OCI-LY1 (cell line): ENCODE data around the gene ATP8A2.
"Not testable (repeated sequence)": the region's sequence is repeated elsewhere in the genome, so short reads cannot be mapped to it uniquely, and the experiment has no call there.

Source experiments
- H2AFZ ChIP-seq: fragments of 200-600 bp; sonication (generic), shearing (Covaris generic); 2 replicates; pipeline ENCODE4 v1.6.0; 2014; ENCODE audit warnings: antibody characterized with exemption, mild to moderate bottlenecking, low read length
- H3F3A ChIP-seq: fragments of 200-600 bp; sonication (generic), shearing (Covaris generic); 2 replicates; pipeline ENCODE4 v1.6.0; 2014; ENCODE audit warnings: mild to moderate bottlenecking, antibody characterized with exemption, low read length, moderate library complexity; ENCODE audit not compliant: insufficient read depth
- H3K27ac ChIP-seq: fragments of 200-600 bp; sonication (generic); 2 replicates; pipeline ENCODE4 v1.5.1; 2014; ENCODE audit warnings: low read length, mixed run types, mild to moderate bottlenecking, low read depth; ENCODE audit not compliant: poor library complexity, severe bottlenecking
- H3K27me3 ChIP-seq: fragments of 200-600 bp; sonication (generic); 2 replicates; pipeline ENCODE4 v1.6.0; 2014; ENCODE audit warnings: antibody characterized with exemption, mild to moderate bottlenecking, low read length, moderate library complexity; ENCODE audit not compliant: insufficient read depth
- H3K36me3 ChIP-seq: fragments of 200-600 bp; sonication (generic); 2 replicates; pipeline ENCODE4 v1.6.1; 2014; ENCODE audit warnings: mild to moderate bottlenecking, antibody characterized with exemption, low read length, moderate library complexity, mixed read lengths; ENCODE audit not compliant: insufficient read depth
- H3K4me1 ChIP-seq: fragments of 200-600 bp; sonication (generic); 2 replicates; pipeline ENCODE4 v1.5.1; 2014; ENCODE audit warnings: mild to moderate bottlenecking, low read length, moderate library complexity; ENCODE audit not compliant: insufficient read depth, severe bottlenecking
- H3K4me2 ChIP-seq: fragments of 200-600 bp; sonication (generic), shearing (Covaris generic); 2 replicates; pipeline ENCODE4 v1.6.1; 2014; ENCODE audit warnings: low read length
- H3K4me3 ChIP-seq: fragments of 200-600 bp; sonication (generic); 2 replicates; pipeline ENCODE4 v1.5.1; 2014; ENCODE audit warnings: low read length, low read depth, mild to moderate bottlenecking, mixed read lengths; ENCODE audit not compliant: poor library complexity, severe bottlenecking
- H3K79me2 ChIP-seq: fragments of 200-600 bp; shearing (Covaris generic); 2 replicates; pipeline ENCODE4 v1.6.1; 2016; ENCODE audit warnings: mixed run types, low read length, mixed read lengths; ENCODE audit not compliant: insufficient read depth
- H3K9ac ChIP-seq: fragments of 200-600 bp; sonication (generic), shearing (Covaris generic); 2 replicates; pipeline ENCODE4 v1.6.1; 2014; ENCODE audit warnings: mild to moderate bottlenecking, low read length, mixed read lengths
- H3K9me2 ChIP-seq: fragments of 200-600 bp; sonication (generic), shearing (Covaris generic); 2 replicates; pipeline ENCODE4 v1.6.1; 2014; ENCODE audit warnings: low read depth, mild to moderate bottlenecking, low read length, mixed read lengths
- H3K9me3 ChIP-seq: fragments of 200-600 bp; shearing (Covaris generic); 2 replicates; pipeline ENCODE4 v1.6.1; 2014; ENCODE audit warnings: low read length, mixed read lengths
- H4K20me1 ChIP-seq: fragments of 200-600 bp; sonication (generic), shearing (Covaris generic); 2 replicates; pipeline ENCODE4 v1.6.0; 2016; ENCODE audit warnings: mild to moderate bottlenecking, low read length; ENCODE audit not compliant: insufficient read depth
- EZH2 ChIP-seq: fragments of 200-600 bp; sonication (generic), shearing (Covaris generic); IDR thresholded peaks from 2 replicates; pipeline ENCODE4 v1.8.0; 2017; ENCODE audit warnings: borderline replicate concordance, mixed run types, mild to moderate bottlenecking, antibody characterized with exemption, low read length, moderate library complexity, mixed read lengths
- TF ChIP-seq, protein P1 (sequence below): fragments of 200-600 bp; sonication (generic), shearing (Covaris generic); IDR thresholded peaks from 2 replicates; pipeline ENCODE4 v1.5.1; 2017; ENCODE audit warnings: mild to moderate bottlenecking, antibody characterized with exemption, low read length, moderate library complexity, mixed read lengths

The ATP8A2 gene

DNA sequence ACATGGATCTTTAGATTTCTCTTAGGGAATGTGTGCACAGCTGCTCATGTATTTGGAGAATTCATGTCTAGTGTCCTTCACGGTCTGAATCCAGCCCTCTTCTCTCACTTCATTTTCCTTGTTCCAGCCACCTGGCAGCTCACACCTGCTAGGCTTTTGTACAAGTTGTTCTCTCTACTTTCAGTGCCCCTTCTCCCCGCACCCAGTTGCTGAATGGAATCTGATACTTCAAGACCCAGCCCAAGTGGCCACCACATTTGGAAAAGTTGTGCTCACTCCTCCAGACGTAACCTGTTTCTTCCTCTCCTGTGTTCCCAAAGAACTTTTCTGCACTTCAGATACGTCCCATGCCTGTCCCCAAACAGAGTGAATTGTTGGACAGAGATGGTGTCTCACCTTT is 444.5 kb downstream of the ATP8A2 start:
- H3K36me3 ChIP-seq = no peaks in the 10 kb centered on the region
- H3F3A ChIP-seq = no peaks in the 10 kb centered on the region
- no peak overlapping the region for H2AFZ ChIP-seq
- H3K4me2 ChIP-seq = no peak overlapping the region
- no peak overlapping the region for H3K9ac ChIP-seq
- peaks cover 3% of the 10 kb centered on the region; the same call in 1 of the 2 replicates for H3K9me3 ChIP-seq
- H3K4me1 ChIP-seq = no peaks in the 10 kb centered on the region
- H3K79me2 ChIP-seq = no peaks in the 10 kb centered on the region
- no peak overlapping the region for H3K4me3 ChIP-seq
- H3K27me3 ChIP-seq = no peaks in the 10 kb centered on the region
- H4K20me1 ChIP-seq = no peaks in the 10 kb centered on the region
- no peaks in the 10 kb centered on the region for H3K9me2 ChIP-seq
- no peak overlapping the region for H3K27ac ChIP-seq
- TF ChIP-seq EZH2 = no peak
- TF ChIP-seq, protein P1, sequence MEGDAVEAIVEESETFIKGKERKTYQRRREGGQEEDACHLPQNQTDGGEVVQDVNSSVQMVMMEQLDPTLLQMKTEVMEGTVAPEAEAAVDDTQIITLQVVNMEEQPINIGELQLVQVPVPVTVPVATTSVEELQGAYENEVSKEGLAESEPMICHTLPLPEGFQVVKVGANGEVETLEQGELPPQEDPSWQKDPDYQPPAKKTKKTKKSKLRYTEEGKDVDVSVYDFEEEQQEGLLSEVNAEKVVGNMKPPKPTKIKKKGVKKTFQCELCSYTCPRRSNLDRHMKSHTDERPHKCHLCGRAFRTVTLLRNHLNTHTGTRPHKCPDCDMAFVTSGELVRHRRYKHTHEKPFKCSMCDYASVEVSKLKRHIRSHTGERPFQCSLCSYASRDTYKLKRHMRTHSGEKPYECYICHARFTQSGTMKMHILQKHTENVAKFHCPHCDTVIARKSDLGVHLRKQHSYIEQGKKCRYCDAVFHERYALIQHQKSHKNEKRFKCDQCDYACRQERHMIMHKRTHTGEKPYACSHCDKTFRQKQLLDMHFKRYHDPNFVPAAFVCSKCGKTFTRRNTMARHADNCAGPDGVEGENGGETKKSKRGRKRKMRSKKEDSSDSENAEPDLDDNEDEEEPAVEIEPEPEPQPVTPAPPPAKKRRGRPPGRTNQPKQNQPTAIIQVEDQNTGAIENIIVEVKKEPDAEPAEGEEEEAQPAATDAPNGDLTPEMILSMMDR = no peak

GRCh38 chr13:25819856-25820530 is 448.2 kb downstream of the ATP8A2 start:
- H2AFZ ChIP-seq = no peak overlapping the region
- no peak overlapping the region for H3K27ac ChIP-seq
- H3K4me3 ChIP-seq = no peak overlapping the region
- no peak overlapping the region for H3K9ac ChIP-seq
- no peaks in the 10 kb centered on the region for H4K20me1 ChIP-seq
- no peaks in the 10 kb centered on the region for H3K27me3 ChIP-seq
- H3K79me2 ChIP-seq = no peaks in the 10 kb centered on the region
- TF ChIP-seq EZH2 = no peak
- TF ChIP-seq, protein P1 = no peak
- no peaks in the 10 kb centered on the region for H3F3A ChIP-seq
- no peak overlapping the region for H3K4me2 ChIP-seq
- no peaks in the 10 kb centered on the region for H3K9me3 ChIP-seq
- H3K9me2 ChIP-seq = no peaks in the 10 kb centered on the region
- H3K4me1 ChIP-seq = no peaks in the 10 kb centered on the region
- H3K36me3 ChIP-seq = no peaks in the 10 kb centered on the region

DNA sequence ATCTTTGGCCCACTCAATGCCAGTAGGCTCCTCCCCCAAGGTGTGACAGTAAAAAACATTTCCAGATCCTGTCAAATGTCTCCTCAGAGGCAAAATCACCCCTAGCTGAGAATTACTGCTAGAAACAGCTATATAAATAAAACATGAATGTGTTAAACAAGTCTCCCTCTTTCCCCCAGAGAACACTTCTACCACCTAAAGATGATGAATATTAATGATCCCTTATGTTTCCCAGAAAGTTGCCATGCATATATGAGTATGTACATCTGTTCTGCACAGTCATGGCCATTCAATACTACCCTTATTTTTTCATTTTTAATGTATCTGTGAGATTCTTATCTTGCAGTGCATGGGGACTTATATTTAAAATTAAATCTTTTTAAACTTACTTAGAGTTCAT is 450.0 kb downstream of the ATP8A2 start:
- H3K4me3 ChIP-seq = no peak overlapping the region
- H3K4me1 ChIP-seq = no peaks in the 10 kb centered on the region
- H3K27ac ChIP-seq = no peak overlapping the region
- H4K20me1 ChIP-seq = no peaks in the 10 kb centered on the region
- no peaks in the 10 kb centered on the region for H3K79me2 ChIP-seq
- no peak overlapping the region for H3K4me2 ChIP-seq
- H3K36me3 ChIP-seq = no peaks in the 10 kb centered on the region
- TF ChIP-seq EZH2 = no peak
- TF ChIP-seq, protein P1 = no peak
- no peaks in the 10 kb centered on the region for H3K9me3 ChIP-seq
- H2AFZ ChIP-seq = no peak overlapping the region
- no peaks in the 10 kb centered on the region for H3K27me3 ChIP-seq
- no peaks in the 10 kb centered on the region for H3F3A ChIP-seq
- no peaks in the 10 kb centered on the region for H3K9me2 ChIP-seq
- H3K9ac ChIP-seq = no peak overlapping the region

- H3K79me2 ChIP-seq, H3K4me1 ChIP-seq, H3K9ac ChIP-seq, H3K36me3 ChIP-seq, H2AFZ ChIP-seq, H3K9me2 ChIP-seq, H3K4me3 ChIP-seq, H3F3A ChIP-seq, H3K4me2 ChIP-seq, H3K27ac ChIP-seq, H4K20me1 ChIP-seq, H3K27me3 ChIP-seq, H3K9me3 ChIP-seq: not testable (repeated sequence)
These were observed 455.4 kb downstream of the ATP8A2 start for GRCh38 chr13:25827221-25827620.
